DND-41 (cell line): ENCODE results near the gene COPA.
A peak's percentile ranks its signal among the peaks of the same experiment; 100 is the strongest.

Source experiments
- ATAC-seq: fragments of 200-7000 bp; cut with Tn5 transposase; 3 replicates; pipeline ENCODE4 v1.9.1; 2021; ENCODE audit warnings: low read depth; ENCODE audit not compliant: insufficient read depth
- DNase-seq: peaks from one replicate; pipeline ENCODE4 v3.0.0-alpha.2; 2020
- H2AFZ ChIP-seq: 2 replicates; pipeline ENCODE4 v1.6.0; 2012; ENCODE audit warnings: low read depth, low read length
- H3K27ac ChIP-seq: 2 replicates; pipeline ENCODE4 v1.5.1; 2012; ENCODE audit warnings: low read length, inconsistent platforms
- H3K27me3 ChIP-seq: fragments of 200-600 bp; sonication (generic); 2 replicates; pipeline ENCODE4 v1.6.0; 2012; ENCODE audit warnings: low read length, mild to moderate bottlenecking, inconsistent platforms; ENCODE audit not compliant: insufficient read depth, poor library complexity
- H3K36me3 ChIP-seq: 2 replicates; pipeline ENCODE4 v1.5.1; 2012; ENCODE audit warnings: low read length, inconsistent platforms; ENCODE audit not compliant: insufficient read depth
- H3K4me1 ChIP-seq: 2 replicates; pipeline ENCODE4 v1.5.1; 2012; ENCODE audit warnings: mild to moderate bottlenecking, low read length; ENCODE audit not compliant: insufficient read depth
- H3K4me2 ChIP-seq: 2 replicates; pipeline ENCODE4 v1.6.0; 2012; ENCODE audit warnings: mild to moderate bottlenecking, moderate library complexity, low read length, inconsistent platforms; ENCODE audit not compliant: insufficient read depth
- H3K4me3 ChIP-seq, 2 experiments: fragments of 200-600 bp in 1 of 2; shearing (Covaris generic) in 1 of 2; 2 replicates each; pipeline ENCODE4 v1.5.1; 2012 to 2016; ENCODE audit warnings: inconsistent platforms in 2 of 2, low read length in 2 of 2, mild to moderate bottlenecking in 2 of 2, low read depth in 1 of 2, moderate library complexity in 1 of 2
- H3K79me2 ChIP-seq: 2 replicates; pipeline ENCODE4 v1.6.0; 2012; ENCODE audit warnings: low read length, inconsistent platforms; ENCODE audit not compliant: insufficient read depth
- H3K9ac ChIP-seq: 2 replicates; pipeline ENCODE4 v1.6.0; 2012; ENCODE audit warnings: low read depth, mild to moderate bottlenecking, inconsistent platforms, low read length, moderate library complexity
- H3K9me3 ChIP-seq: 2 replicates; pipeline ENCODE4 v1.5.1; 2012; ENCODE audit warnings: low read length, moderate library complexity, mild to moderate bottlenecking, inconsistent platforms; ENCODE audit not compliant: insufficient read depth, severe bottlenecking
- H4K20me1 ChIP-seq: 2 replicates; pipeline ENCODE4 v1.6.0; 2012; ENCODE audit warnings: low read length; ENCODE audit not compliant: insufficient read depth
- EZH2 ChIP-seq: IDR thresholded peaks from 3 replicates; pipeline ENCODE4 v1.6.1; 2012; ENCODE audit warnings: borderline replicate concordance, low read depth, mild to moderate bottlenecking, moderate library complexity, low read length, inconsistent platforms; ENCODE audit not compliant: severe bottlenecking
- TF ChIP-seq, protein P1 (sequence below): IDR thresholded peaks from 2 replicates; pipeline ENCODE4 v1.5.1; 2012; ENCODE audit warnings: borderline replicate concordance, low read length, moderate library complexity, mild to moderate bottlenecking; ENCODE audit not compliant: poor library complexity, severe bottlenecking; ENCODE audit errors: extremely low read depth

COPA gene

DNA sequence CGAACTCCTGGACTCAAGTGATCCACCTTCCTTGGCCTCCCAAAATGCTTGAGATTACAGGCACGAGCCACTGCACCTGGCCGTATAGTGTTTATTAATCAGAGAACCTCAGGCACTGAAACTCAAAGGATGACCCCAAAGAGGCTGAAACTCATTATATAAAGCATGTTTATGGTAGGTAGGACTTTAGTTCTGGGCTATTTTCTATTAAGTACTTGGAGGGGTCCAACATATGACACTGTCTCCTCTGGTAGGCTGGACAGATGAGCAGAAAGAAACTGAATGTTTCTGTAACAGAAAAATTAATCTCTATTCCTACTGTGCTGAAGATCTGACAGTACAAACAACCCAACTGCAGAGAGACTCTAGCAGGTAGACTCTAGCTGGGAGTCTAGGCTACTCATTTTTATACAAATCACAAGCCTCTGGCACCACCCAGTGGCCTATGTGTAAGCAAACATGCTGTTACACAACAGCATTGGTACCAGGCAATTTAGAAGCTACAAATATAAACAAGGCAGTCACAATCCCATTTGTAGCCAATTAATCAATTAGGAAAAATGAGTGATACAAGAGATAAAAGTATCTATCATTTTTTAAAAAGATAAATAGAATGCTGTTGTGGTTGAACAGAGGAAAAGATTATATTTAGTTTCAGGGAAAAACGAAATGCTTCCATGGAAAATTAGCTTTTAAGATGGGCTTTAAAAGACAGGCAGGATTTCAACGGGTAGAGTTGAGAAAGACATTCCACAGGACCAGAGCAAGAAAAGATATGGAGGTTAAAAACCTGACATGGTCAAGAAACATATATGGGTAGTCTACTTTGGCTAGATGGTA lies 91.1 kb downstream of the COPA start:
- H4K20me1 ChIP-seq, result peaks cover 15% of the 10 kb centered on the region; the same call in 1 of the 2 replicates
- no peak overlapping the region for H2AFZ ChIP-seq
- no peak overlapping the region for H3K9ac ChIP-seq
- H3K4me2 ChIP-seq, result no peak overlapping the region
- H3K9me3 ChIP-seq, result no peaks in the 10 kb centered on the region
- no peaks in the 10 kb centered on the region for H3K27me3 ChIP-seq
- peaks cover 94% of the 10 kb centered on the region for H3K79me2 ChIP-seq
- no peak overlapping the region for H3K4me3 ChIP-seq
- TF ChIP-seq EZH2, result no peak
- TF ChIP-seq, protein P1, sequence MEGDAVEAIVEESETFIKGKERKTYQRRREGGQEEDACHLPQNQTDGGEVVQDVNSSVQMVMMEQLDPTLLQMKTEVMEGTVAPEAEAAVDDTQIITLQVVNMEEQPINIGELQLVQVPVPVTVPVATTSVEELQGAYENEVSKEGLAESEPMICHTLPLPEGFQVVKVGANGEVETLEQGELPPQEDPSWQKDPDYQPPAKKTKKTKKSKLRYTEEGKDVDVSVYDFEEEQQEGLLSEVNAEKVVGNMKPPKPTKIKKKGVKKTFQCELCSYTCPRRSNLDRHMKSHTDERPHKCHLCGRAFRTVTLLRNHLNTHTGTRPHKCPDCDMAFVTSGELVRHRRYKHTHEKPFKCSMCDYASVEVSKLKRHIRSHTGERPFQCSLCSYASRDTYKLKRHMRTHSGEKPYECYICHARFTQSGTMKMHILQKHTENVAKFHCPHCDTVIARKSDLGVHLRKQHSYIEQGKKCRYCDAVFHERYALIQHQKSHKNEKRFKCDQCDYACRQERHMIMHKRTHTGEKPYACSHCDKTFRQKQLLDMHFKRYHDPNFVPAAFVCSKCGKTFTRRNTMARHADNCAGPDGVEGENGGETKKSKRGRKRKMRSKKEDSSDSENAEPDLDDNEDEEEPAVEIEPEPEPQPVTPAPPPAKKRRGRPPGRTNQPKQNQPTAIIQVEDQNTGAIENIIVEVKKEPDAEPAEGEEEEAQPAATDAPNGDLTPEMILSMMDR, result peak; percentile 72
- DNase-seq, result peak; percentile 57
- ATAC-seq, result peak; percentile 96
- peaks cover 53% of the 10 kb centered on the region for H3K36me3 ChIP-seq
- no peak overlapping the region for H3K27ac ChIP-seq
- no peaks in the 10 kb centered on the region for H3K4me1 ChIP-seq

DNA sequence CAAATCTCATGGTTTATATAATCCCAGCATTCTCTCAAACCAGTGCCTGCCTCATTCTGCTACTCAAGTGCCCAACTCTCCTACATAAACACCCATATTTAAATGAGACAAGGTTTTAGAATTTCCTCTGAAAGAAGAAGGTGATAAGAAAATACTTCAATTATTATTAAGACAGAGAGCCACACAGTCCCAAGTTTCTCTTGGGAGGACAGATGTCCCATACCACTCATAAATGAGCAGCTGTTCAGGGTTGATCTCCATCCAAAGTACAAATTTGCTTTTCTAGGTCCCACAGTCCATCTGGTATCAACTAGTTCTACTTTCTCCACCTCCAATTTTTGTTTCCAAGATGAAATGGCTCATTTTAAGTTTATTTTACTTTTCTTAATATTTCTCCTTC lies 92.0 kb downstream of the COPA start:
- no peaks in the 10 kb centered on the region for H3K9me3 ChIP-seq
- H2AFZ ChIP-seq, result no peak overlapping the region
- no peak overlapping the region for H3K27ac ChIP-seq
- peaks cover 94% of the 10 kb centered on the region for H3K79me2 ChIP-seq
- no peak for TF ChIP-seq EZH2
- TF ChIP-seq, protein P1, result no peak
- no peak for DNase-seq
- no peak overlapping the region for H3K4me2 ChIP-seq
- no peak for ATAC-seq
- H3K4me1 ChIP-seq, result no peaks in the 10 kb centered on the region
- peaks cover 12% of the 10 kb centered on the region; the same call in 1 of the 2 replicates for H4K20me1 ChIP-seq
- H3K4me3 ChIP-seq, result no peak overlapping the region
- H3K9ac ChIP-seq, result no peak overlapping the region
- H3K27me3 ChIP-seq, result no peaks in the 10 kb centered on the region
- peaks cover 45% of the 10 kb centered on the region for H3K36me3 ChIP-seq

DNA sequence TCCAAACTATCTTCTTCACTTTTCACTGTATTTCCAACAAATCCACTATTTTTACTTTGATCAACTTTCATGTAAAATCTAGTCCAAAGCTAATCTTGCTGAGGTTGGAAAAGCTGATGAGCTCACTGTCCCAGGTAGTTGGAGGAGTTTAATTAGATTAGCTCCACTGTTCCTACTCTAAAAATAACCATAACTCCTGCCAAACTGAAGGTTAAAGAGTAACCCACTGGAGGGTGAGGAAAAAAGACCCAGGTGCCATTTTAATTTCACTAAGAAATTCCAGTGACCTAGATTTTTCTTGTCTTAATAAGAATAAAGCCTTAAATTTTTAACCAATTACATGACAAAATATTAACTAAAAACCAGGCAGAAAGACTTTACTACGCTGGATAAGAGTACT lies 96.0 kb downstream of the COPA start:
- DNase-seq, result no peak
- H3K79me2 ChIP-seq, result peaks cover 77% of the 10 kb centered on the region
- no peak overlapping the region for H3K4me2 ChIP-seq
- H3K36me3 ChIP-seq, result peaks cover 49% of the 10 kb centered on the region
- no peak overlapping the region for H3K27ac ChIP-seq
- no peak overlapping the region for H3K9ac ChIP-seq
- no peaks in the 10 kb centered on the region for H3K27me3 ChIP-seq
- H3K4me3 ChIP-seq, result no peak overlapping the region
- H3K9me3 ChIP-seq, result no peaks in the 10 kb centered on the region
- ATAC-seq, result no peak
- no peak overlapping the region for H2AFZ ChIP-seq
- TF ChIP-seq, protein P1, result no peak
- no peak for TF ChIP-seq EZH2
- no peaks in the 10 kb centered on the region; the same call in 1 of the 2 replicates for H3K4me1 ChIP-seq
- peaks cover 20% of the 10 kb centered on the region for H4K20me1 ChIP-seq
